T-cell (primary cell): ENCODE results near the gene RNF150. TPM values are rescaled to one million over a fixed set of nuclear protein-coding genes. Genes with fewer than 3 reads are reported as not detected.
A peak's percentile ranks its signal among the peaks of the same experiment; 100 is the strongest.
"Not testable (repeated sequence)": the region's sequence is repeated elsewhere in the genome, so short reads cannot be mapped to it uniquely, and the experiment has no call there.

Experiments
- ATAC-seq, 4 experiments: fragments of 200-7000 bp in 3 of 4; fragments of 150-1000 bp in 1 of 4; cut with Tn5 transposase; replicated peaks in 1 of 4; 1 replicate in 3 of 4; 2 replicates in 1 of 4; pipeline ENCODE4 v1.10.0; 2021; ENCODE audit warnings: moderate library complexity in 3 of 4, mild to moderate bottlenecking in 2 of 4, moderate number of reproducible peaks in 1 of 4
- CTCF ChIA-PET, 2 donors: fragments of 300-600 bp; sonication (Branson Sonifier 250); formaldehyde crosslinking; loops; one replicate each; lab custom pipeline; 2022; ENCODE audit warnings: antibody characterized with exemption in 2 of 2; lab: Charles Lee
- POLR2A ChIA-PET, 2 donors: fragments of 300-600 bp; sonication (Branson Sonifier 250); formaldehyde crosslinking; loops; one replicate each; lab custom pipeline; 2022; ENCODE audit warnings: antibody characterized with exemption in 2 of 2; lab: Charles Lee
- DNase-seq, 35 experiments: peaks; one replicate each; pipeline versions ENCODE4 v3.0.0 to v3.0.0-alpha.2; 2013 to 2023
- H3K27ac ChIP-seq: one replicate; pipeline ENCODE4 v1.5.1; 2013; ENCODE audit warnings: low read length
- H3K27me3 ChIP-seq, 2 experiments: replicated peaks in 1 of 2; 1 replicate in 1 of 2; 2 replicates in 1 of 2; pipeline versions ENCODE4 v1.6.1 to v1.7.0; 2013; ENCODE audit warnings: low read length in 1 of 2, mixed read lengths in 1 of 2; ENCODE audit not compliant: control insufficient read depth in 2 of 2, insufficient read depth in 2 of 2; ENCODE audit errors: extremely low read depth in 1 of 2
- H3K36me3 ChIP-seq, 2 donors: 1 replicate in 1 of 2; 2 replicates in 1 of 2; pipeline versions ENCODE4 v1.6.1 to v1.7.0; 2013; ENCODE audit warnings: low read length in 1 of 2; ENCODE audit not compliant: control insufficient read depth in 2 of 2, insufficient read depth in 1 of 2; ENCODE audit errors: extremely low read depth in 1 of 2
- H3K4me1 ChIP-seq, 2 experiments: 1 replicate in 1 of 2; 2 replicates in 1 of 2; pipeline versions ENCODE4 v1.6.1 to v1.7.0; 2013; ENCODE audit warnings: low read length in 2 of 2, mixed read lengths in 1 of 2; ENCODE audit not compliant: insufficient read depth in 2 of 2, control insufficient read depth in 1 of 2; ENCODE audit errors: extremely low read depth in 1 of 2
- H3K4me3 ChIP-seq, 2 donors: 1 replicate in 1 of 2; 2 replicates in 1 of 2; pipeline versions ENCODE4 v1.5.1 to v1.7.0; 2013; ENCODE audit warnings: mild to moderate bottlenecking in 2 of 2, low read length in 1 of 2, moderate library complexity in 1 of 2; ENCODE audit not compliant: control insufficient read depth in 1 of 2; ENCODE audit errors: extremely low read depth in 1 of 2
- H3K9me3 ChIP-seq: 2 replicates; pipeline ENCODE4 v1.7.0; 2013
- H3K27ac Mint-ChIP-seq, 2 donors: one replicate each; pipeline ENCODE4 v1.8.0; 2020 to 2021; ENCODE audit warnings: mild to moderate bottlenecking in 2 of 2, mixed read lengths in 2 of 2
- H3K27me3 Mint-ChIP-seq, 2 donors: one replicate each; pipeline ENCODE4 v1.8.0; 2021 to 2022; ENCODE audit warnings: mixed read lengths in 2 of 2
- H3K36me3 Mint-ChIP-seq: one replicate; pipeline ENCODE4 v1.8.0; 2021; ENCODE audit warnings: mixed read lengths
- H3K4me1 Mint-ChIP-seq, 3 donors: one replicate each; pipeline ENCODE4 v1.8.0; 2020 to 2022; ENCODE audit warnings: mixed read lengths in 3 of 3, mild to moderate bottlenecking in 1 of 3
- H3K4me3 Mint-ChIP-seq, 3 donors: one replicate each; pipeline ENCODE4 v1.8.0; 2020 to 2022; ENCODE audit warnings: mild to moderate bottlenecking in 3 of 3, mixed read lengths in 3 of 3, moderate library complexity in 3 of 3
- H3K9me3 Mint-ChIP-seq, 3 donors: one replicate each; pipeline ENCODE4 v1.8.0; 2020 to 2022; ENCODE audit warnings: mixed read lengths in 3 of 3
- WGBS: methylation state at CpG from one replicate; pipeline ENCODE4 v1.1.5; 2013; ENCODE audit warnings: missing lambda C conversion rate; ENCODE audit not compliant: insufficient coverage; 5-methylcytosine and 5-hydroxymethylcytosine counted together
- total RNA-seq, 35 experiments: library from RNA in 6 of 35; stranded (reverse) in 6 of 35; fragments of 120-200 nt in 1 of 35; gene quantifications; one replicate each; pipeline versions ENCODE4 v1.2.1 to v1.2.4 and lab custom pipeline; 2013 to 2026

RNF150 gene
- total RNA-seq, 5 donors from 2014 or later (not counting 1 experiment from before 2014, with no cell fraction given) = 0.09 to 0.35 (median 0.30) TPM; not detected in 2

- no peak overlapping the region for H3K27ac ChIP-seq
- no peak for ATAC-seq
- H3K4me1 ChIP-seq = no peaks in the 10 kb centered on the region
- WGBS = no CpG with 5 or more reads among the region's 1 CpG
- CTCF ChIA-PET = no interaction called here
- H3K9me3 ChIP-seq = no peaks in the 10 kb centered on the region
- H3K36me3 Mint-ChIP-seq = no peaks in the 10 kb centered on the region
- peaks cover 3 to 4% of the 10 kb centered on the region in 2 donors for H3K27me3 Mint-ChIP-seq
- no peaks in the 10 kb centered on the region for H3K36me3 ChIP-seq
- H3K4me3 Mint-ChIP-seq = no peak overlapping the region
- no peaks in the 10 kb centered on the region for H3K27me3 ChIP-seq
- POLR2A ChIA-PET = no interaction called here
- H3K4me3 ChIP-seq = no peak overlapping the region
- no peaks in the 10 kb centered on the region for H3K4me1 Mint-ChIP-seq
- no peaks in the 10 kb centered on the region for H3K9me3 Mint-ChIP-seq
- H3K27ac Mint-ChIP-seq = no peak overlapping the region
- no peak for DNase-seq
Measured at GRCh38 chr4:140818433-140818832, 314.8 kb downstream of the RNF150 start.

- H3K27me3 ChIP-seq = no peaks in the 10 kb centered on the region
- no peaks in the 10 kb centered on the region for H3K4me1 ChIP-seq
- Mint-ChIP-seq H3K9me3 (no peaks in the 10 kb centered on the region), H3K27ac (no peak overlapping the region), H3K27me3 (peaks cover 3 to 4% of the 10 kb centered on the region in 2 donors), H3K36me3 (no peaks in the 10 kb centered on the region), H3K4me3 (no peak overlapping the region), H3K4me1 (no peaks in the 10 kb centered on the region)
- no peaks in the 10 kb centered on the region for H3K36me3 ChIP-seq
- H3K9me3 ChIP-seq = no peaks in the 10 kb centered on the region
- ChIA-PET CTCF (interaction anchor here in 1 of 2 donors (0.6 kb wide), 1 partner anchor 1524 kb away, joined by 3 read pairs; no protein-coding TSS in a partner anchor), POLR2A (interaction anchor here in 1 of 2 donors (0.5 kb wide), 1 partner anchor 73 kb away, joined by 6 read pairs; no protein-coding TSS in a partner anchor)
- no peak overlapping the region for H3K27ac ChIP-seq
- DNase-seq = no peak
- H3K4me3 ChIP-seq = no peak overlapping the region
- WGBS = 86% methylated on average over 3 of the region's 5 CpGs
- ATAC-seq = no peak
Measured at GRCh38 chr4:140816806-140817510, 316.3 kb downstream of the RNF150 start.

- H3K4me1 Mint-ChIP-seq = no peaks in the 10 kb centered on the region
- peaks cover 6 to 13% of the 10 kb centered on the region in 2 donors for H3K27me3 Mint-ChIP-seq
- no peak overlapping the region for H3K4me3 ChIP-seq
- H3K27me3 ChIP-seq = peaks cover 0 to 6% of the 10 kb centered on the region in 2 experiments
- no peaks in the 10 kb centered on the region for H3K36me3 Mint-ChIP-seq
- no CpG with 5 or more reads among the region's 2 CpGs for WGBS
- H3K9me3 Mint-ChIP-seq = peaks cover 0 to 4% (median 0%) of the 10 kb centered on the region in 3 donors
- no peak overlapping the region for H3K27ac Mint-ChIP-seq
- H3K4me1 ChIP-seq = no peaks in the 10 kb centered on the region
- H3K4me3 Mint-ChIP-seq = no peak overlapping the region
- DNase-seq (no peak), ATAC-seq (no peak)
- ChIA-PET POLR2A (no interaction called here), CTCF (no interaction called here)
- no peak overlapping the region for H3K27ac ChIP-seq
- no peaks in the 10 kb centered on the region for H3K9me3 ChIP-seq
- no peaks in the 10 kb centered on the region for H3K36me3 ChIP-seq
Measured at GRCh38 chr4:140813804-140814203, 319.5 kb downstream of the RNF150 start.

GRCh38 chr4:140812916-140813315 lies 320.4 kb downstream of the RNF150 start:
- POLR2A ChIA-PET = no interaction called here
- no peak overlapping the region for H3K4me3 ChIP-seq
- no peaks in the 10 kb centered on the region for H3K4me1 ChIP-seq
- H3K36me3 Mint-ChIP-seq = no peaks in the 10 kb centered on the region
- H3K9me3 ChIP-seq = no peaks in the 10 kb centered on the region
- DNase-seq (no peak), ATAC-seq (no peak)
- H3K27me3 ChIP-seq = peaks cover 0 to 6% of the 10 kb centered on the region in 2 experiments
- H3K36me3 ChIP-seq = no peaks in the 10 kb centered on the region
- CTCF ChIA-PET = no interaction called here
- WGBS = no CpG with 5 or more reads among the region's 1 CpG
- H3K4me1 Mint-ChIP-seq = no peaks in the 10 kb centered on the region
- no peak overlapping the region for H3K4me3 Mint-ChIP-seq
- no peak overlapping the region for H3K27ac ChIP-seq
- peaks cover 0 to 4% (median 0%) of the 10 kb centered on the region in 3 donors for H3K9me3 Mint-ChIP-seq
- no peak overlapping the region for H3K27ac Mint-ChIP-seq
- peaks cover 6 to 14% of the 10 kb centered on the region in 2 donors for H3K27me3 Mint-ChIP-seq

GRCh38 chr4:140811429-140811828 lies 321.8 kb downstream of the RNF150 start:
- 85% methylated on average over 2 of the region's 4 CpGs for WGBS
- H3K4me1 Mint-ChIP-seq = no peaks in the 10 kb centered on the region
- POLR2A ChIA-PET = no interaction called here
- H3K9me3 Mint-ChIP-seq = peaks cover 0 to 4% (median 0%) of the 10 kb centered on the region in 3 donors
- H3K27me3 Mint-ChIP-seq = peaks cover 10 to 19% of the 10 kb centered on the region in 2 donors
- H3K36me3 ChIP-seq = no peaks in the 10 kb centered on the region
- no peak overlapping the region for H3K27ac ChIP-seq
- no peaks in the 10 kb centered on the region for H3K4me1 ChIP-seq
- H3K4me3 ChIP-seq = no peak overlapping the region
- CTCF ChIA-PET = no interaction called here
- peaks cover 0 to 6% of the 10 kb centered on the region in 2 experiments for H3K27me3 ChIP-seq
- H3K27ac Mint-ChIP-seq = peak overlapping the region in 1 of 2 donors; percentile 2
- DNase-seq (no peak), ATAC-seq (no peak)
- H3K9me3 ChIP-seq = no peaks in the 10 kb centered on the region
- no peak overlapping the region for H3K4me3 Mint-ChIP-seq
- H3K36me3 Mint-ChIP-seq = no peaks in the 10 kb centered on the region

GRCh38 chr4:140810591-140811169 lies 322.6 kb downstream of the RNF150 start:
- H3K4me1 Mint-ChIP-seq, POLR2A ChIA-PET, H3K27ac Mint-ChIP-seq, CTCF ChIA-PET, H3K9me3 ChIP-seq, ATAC-seq, DNase-seq, H3K36me3 Mint-ChIP-seq, H3K4me1 ChIP-seq, H3K27me3 ChIP-seq, H3K4me3 ChIP-seq, H3K27ac ChIP-seq, H3K36me3 ChIP-seq, H3K9me3 Mint-ChIP-seq, H3K4me3 Mint-ChIP-seq: not testable (repeated sequence)
- WGBS = no CpG with 5 or more reads among the region's 1 CpG
- peaks cover 10 to 23% of the 10 kb centered on the region in 2 donors for H3K27me3 Mint-ChIP-seq
